CD4-positive, alpha-beta T cell treated with Interleukin-2 at 100 ng/mL for 4 hours (primary cell): ENCODE results near the gene HYAL1.

Experiments
- DNase-seq: peaks from one replicate; pipeline ENCODE4 v3.0.0-alpha.2; 2020; ENCODE audit warnings: low spot score

HYAL1 gene

DNA sequence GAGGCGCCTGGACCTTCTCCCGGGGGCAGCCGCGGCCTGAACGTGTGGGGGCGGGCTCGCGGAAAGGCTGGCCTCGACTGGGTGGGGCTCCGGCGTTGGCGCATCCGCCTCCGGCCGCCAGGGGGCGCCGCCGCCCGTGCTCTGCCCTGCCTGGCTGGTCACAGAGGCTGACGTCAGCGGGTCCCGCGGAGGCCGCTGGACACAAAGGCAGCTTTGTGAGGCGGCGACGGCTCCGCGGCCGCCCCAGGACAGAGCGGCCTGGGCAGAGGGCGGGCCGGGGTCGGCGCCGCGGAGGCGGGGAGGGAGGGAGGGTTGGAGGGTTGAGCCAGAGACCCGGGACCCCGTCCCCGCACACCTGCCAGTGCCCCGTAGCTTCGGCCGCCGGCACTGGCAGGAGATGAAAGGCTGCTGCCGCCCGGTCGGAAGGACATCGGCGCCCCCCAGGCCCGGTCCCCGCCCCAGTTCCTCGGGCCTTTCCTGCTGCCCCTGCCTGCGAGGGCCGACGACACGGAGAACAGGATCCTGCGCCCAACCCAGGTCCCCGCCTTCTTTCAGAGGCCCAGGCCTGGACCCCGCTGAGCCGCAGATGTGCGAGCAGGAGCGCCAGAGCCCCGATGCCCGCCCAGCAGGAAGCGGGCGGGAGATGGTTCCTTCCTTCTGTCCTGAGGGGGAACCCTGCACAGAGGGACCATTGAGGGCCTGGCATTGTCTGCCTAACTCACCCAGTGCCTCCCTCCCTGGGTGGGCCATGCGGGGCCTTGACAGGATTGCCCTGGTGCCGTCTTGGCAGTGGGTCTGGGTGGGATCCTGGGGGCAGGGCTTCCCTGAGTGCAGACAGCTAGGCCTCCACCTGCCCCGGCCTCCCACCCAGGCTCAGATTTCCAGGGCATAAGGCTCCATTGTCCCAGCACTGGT lies 43.1 kb downstream of the HYAL1 start:
- peak; percentile 84 for DNase-seq

DNA sequence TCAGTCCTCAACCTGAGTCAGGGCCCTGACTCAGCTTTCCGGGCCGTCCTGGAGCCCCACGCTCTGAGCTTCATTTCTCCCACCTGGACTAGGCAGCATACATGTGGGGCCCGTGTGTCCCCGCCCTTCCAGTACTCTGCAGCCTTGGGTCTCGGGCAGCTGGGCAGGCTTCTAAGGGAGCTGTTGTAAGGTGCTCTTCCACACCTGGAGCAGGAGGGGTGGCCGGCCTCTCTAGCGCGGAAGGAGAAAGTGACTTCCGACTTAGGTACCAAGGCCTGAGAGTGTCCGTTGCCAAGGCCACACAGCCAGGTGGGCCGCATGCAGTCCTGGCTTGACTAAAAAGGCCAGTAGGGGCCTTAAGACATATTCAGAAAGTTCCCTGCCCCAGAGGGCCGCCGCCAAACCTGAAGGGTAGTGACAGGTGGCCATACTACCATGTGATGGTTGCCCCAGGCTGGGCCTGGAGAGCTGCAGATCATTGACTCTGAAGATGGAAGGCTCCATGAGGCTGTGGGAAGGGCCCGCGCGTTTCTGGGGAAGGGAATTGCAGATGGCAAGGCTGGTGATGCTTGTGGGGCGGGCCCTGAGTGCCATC lies 43.8 kb downstream of the HYAL1 start:
- DNase-seq, result no peak

DNA sequence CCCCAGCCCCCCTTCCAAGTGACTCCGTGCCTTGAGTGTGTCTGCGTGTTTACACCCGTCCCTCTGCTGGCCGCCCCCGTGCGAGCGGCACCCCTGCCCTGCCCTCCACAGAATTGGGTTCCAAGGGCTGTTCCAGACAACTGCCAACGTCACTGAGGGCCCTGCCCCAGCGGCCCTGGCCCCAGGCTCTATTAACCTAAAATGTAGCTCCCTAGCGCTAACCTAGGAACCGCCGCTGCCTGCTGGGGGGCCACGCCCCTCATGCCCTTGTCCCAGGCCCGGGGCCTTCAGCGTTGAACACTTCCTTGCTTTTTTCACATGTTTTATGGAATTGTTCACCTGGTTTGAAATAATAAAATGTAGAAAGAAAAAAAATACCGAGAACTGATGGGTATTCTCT lies 44.4 kb downstream of the HYAL1 start:
- no peak for DNase-seq

DNA sequence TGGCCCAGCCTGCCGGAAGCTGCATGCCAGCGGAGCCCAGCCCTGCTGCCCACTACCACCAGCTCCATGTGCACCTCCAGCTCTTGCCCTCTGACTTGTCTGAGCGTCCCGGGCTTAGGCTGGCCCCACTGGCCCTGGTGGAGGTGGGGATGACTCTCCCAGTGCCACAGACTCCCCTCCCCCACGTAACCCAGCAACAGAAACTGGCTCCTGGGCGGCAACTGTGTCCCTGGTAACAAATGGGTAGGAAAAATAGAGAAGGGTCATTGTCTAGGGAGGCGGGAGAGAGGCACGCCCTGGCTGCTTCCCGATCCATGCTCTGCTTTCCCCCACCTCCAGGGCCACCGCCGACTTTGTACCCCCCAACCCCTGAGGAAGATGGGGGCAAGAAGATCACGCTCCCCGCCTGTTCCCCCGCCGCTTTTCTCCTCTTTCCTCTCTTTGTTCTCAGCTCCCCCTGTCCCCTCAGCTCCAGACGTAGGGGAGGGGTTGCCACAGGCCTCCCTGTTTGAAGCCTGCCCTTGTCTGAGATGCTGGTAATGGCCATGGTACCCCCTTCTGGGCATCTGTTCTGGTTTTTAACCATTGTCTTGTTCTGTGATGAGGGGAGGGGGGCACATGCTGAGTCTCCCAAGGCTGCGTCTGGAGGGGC lies 45.2 kb downstream of the HYAL1 start:
- DNase-seq, result no peak

DNA sequence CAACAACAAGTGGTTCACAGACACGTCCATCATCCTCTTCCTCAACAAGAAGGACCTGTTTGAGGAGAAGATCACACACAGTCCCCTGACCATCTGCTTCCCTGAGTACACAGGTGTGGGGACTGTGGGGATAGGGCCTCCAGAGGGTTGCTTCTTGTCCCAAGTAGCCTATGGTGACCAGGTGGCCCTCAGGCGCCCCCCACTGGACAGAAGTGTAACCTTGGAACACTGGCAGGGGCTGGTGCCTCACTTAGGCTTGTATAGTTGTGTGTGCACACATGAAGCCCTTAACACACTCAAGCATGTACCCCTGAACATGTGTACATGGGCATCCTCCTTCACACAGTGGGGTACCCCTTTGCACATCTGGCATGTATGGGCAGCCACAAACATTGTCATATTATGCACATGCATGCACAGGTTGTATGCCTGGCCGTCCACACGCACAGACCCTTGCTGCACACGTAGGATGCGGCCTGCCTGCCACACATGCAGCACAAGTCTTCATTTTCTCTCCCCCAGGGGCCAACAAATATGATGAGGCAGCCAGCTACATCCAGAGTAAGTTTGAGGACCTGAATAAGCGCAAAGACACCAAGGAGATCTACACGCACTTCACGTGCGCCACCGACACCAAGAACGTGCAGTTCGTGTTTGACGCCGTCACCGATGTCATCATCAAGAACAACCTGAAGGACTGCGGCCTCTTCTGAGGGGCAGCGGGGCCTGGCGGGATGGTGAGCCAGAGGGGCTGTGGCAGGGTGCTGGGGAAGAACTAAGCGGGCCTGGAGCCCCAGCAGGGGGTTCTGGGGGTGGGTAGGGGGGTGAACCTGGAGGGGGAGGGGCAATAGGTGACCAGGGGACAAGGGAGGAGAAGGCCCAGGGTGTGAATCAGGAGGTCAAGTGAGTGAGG lies 46.1 kb downstream of the HYAL1 start:
- peak; percentile 43 for DNase-seq

DNA sequence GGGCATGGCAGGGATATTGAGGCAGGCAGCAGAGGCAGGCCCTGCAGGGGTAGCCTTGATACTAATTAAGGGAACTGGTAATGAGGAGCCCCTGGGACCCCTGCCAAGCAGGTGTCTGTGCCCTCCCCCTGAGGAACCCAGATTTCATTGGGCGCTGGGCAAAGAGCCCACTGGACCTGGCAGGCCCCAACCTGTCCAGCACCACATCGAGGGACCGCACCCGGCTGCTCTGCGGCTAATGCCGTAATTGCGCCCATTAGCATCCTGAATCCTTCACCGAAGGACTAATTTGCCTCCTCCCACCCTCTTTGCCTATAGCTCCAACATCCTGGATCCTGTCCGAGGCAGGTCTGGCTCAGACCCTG lies 48.1 kb downstream of the HYAL1 start:
- DNase-seq, result no peak

DNA sequence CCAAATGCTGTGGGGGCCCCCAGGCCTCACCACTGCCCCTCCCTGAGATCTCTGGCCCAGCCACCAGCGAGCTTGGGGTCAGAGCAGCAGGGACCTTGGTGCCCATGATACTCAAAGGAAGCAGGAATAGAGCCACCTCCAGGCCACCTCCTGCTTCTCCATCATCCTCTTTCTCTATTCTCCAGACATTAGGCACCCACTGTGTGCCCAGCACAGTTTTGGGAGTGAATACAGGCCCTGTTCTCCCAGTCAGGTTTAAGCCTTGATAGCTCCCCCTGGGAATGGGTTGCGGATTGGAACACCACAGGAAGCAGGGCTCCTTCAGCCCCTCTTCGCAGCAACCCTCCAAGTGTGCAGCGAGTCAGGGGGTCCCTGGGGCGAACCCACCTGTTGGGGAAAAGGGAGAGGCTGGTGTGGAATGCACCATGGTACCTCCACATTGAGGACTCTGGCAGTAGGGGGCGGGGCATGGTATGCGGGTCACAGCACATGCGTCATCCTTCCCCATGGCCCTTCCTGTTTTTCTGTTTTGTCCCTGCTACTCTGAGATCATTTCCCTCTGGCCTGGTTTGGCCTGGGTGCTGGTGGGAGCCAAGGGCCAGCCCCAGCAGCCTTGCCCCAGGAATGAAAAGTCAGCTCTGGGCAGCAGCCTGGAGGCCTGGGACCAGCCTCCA lies 48.7 kb downstream of the HYAL1 start:
- peak; percentile 17 for DNase-seq

DNA sequence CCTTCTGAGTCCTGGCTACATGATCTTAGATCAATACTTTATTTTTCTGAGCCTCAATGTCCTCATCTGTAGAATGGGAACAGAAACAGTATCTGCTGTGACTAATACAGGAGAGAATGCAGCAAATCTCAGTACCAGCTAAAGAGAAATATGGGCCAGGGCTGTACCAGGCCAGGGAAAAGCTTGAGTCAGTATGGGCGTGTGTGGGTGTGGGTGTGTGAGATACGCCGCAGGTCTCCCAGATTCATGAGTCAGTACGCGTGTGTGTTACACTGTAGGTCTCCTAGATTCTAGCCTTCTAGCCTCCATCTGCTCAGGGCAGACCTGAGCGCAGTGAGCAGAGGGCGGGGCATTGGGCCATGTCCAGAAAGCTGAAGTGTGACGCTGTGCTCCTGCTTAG lies 52.2 kb downstream of the HYAL1 start:
- DNase-seq, result peak; percentile 31

DNA sequence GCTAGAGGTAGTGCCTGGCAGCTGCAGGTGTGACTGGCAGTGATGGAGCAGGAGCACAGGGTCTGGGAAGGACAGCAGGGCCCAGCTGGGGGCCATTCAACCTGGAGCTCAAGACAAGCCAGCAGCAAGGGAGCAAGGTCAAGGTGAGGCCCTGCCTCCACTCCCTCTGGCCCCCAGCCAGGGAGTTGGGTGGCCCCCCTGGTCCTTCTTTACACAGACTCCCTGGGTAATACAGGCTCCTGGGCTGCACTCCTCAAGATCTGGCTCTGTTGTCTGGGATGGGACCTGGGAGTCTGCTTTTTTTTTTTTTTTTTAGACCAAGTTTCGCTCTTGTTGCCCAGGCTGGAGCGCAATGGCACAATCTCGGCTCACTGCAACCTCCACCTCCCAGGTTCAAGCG lies 52.9 kb downstream of the HYAL1 start:
- no peak for DNase-seq
